Measurements from ENCODE around the gene OPRD1. TPM values are rescaled to one million over a fixed set of nuclear protein-coding genes. Genes with fewer than 3 reads are reported as not detected.

The OPRD1 gene
- total RNA-seq, 1 experiment from 2014 or later, result not detected

GRCh38 chr1:28877132-28877781 lies 65.3 kb downstream of the OPRD1 start:
- H4K20me1 ChIP-seq (ENCODE audit: insufficient read depth), result no peaks in the 10 kb centered on the region
- no peaks in the 10 kb centered on the region for H3K9me2 ChIP-seq (ENCODE audit: insufficient read depth)
- intact Hi-C loops (cut with micrococcal nuclease; ENCODE audit: unreplicated experiment), result loop anchor here (1.0 to 10.0 kb wide), 5 partner anchors 92 to 628 kb away; partner anchors contain the start of gene TAF12
- H3F3A ChIP-seq (ENCODE audit: insufficient read depth, low read depth), result no peaks in the 10 kb centered on the region
- H3K9me3 ChIP-seq (ENCODE audit: insufficient read depth, low read depth), result no peaks in the 10 kb centered on the region
- H3K4me2 ChIP-seq, result no peak overlapping the region
- DNase-seq, result peak; percentile 55 to 76
- H3K79me2 ChIP-seq (ENCODE audit: low read depth), result no peaks in the 10 kb centered on the region
- TF ChIP-seq EZH2 (IDR thresholded peaks at IDR 0.05; ENCODE audit: low read depth), result no peak
- TF ChIP-seq, protein P1, sequence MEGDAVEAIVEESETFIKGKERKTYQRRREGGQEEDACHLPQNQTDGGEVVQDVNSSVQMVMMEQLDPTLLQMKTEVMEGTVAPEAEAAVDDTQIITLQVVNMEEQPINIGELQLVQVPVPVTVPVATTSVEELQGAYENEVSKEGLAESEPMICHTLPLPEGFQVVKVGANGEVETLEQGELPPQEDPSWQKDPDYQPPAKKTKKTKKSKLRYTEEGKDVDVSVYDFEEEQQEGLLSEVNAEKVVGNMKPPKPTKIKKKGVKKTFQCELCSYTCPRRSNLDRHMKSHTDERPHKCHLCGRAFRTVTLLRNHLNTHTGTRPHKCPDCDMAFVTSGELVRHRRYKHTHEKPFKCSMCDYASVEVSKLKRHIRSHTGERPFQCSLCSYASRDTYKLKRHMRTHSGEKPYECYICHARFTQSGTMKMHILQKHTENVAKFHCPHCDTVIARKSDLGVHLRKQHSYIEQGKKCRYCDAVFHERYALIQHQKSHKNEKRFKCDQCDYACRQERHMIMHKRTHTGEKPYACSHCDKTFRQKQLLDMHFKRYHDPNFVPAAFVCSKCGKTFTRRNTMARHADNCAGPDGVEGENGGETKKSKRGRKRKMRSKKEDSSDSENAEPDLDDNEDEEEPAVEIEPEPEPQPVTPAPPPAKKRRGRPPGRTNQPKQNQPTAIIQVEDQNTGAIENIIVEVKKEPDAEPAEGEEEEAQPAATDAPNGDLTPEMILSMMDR (conservative IDR thresholded peaks at IDR 0.05), result peak; percentile 84
- H3K27me3 ChIP-seq (ENCODE audit: insufficient read depth, low read depth), result no peaks in the 10 kb centered on the region
- H3K27ac ChIP-seq, result no peak overlapping the region
- BruUV-seq (replicated peaks), result no TSS peak
- H3K4me1 ChIP-seq (replicated peaks; ENCODE audit: insufficient read depth), result 0 out of 2 replicates have a peak, but pooled peaks cover 1% of the 10 kb centered on the region
- POLR2A ChIA-PET (ENCODE audit: unreplicated experiment), result interaction anchor here (0.6 to 0.7 kb wide), 4 partner anchors 64 to 1498 kb away, joined by 3 to 8 read pairs (median 4); no protein-coding TSS in a partner anchor
- no peaks in the 10 kb centered on the region for H3K36me3 ChIP-seq (ENCODE audit: low read depth)
- H3K4me3 ChIP-seq, result no peak overlapping the region
- CTCF ChIA-PET, result interaction anchor here (0.5 to 1.9 kb wide), 15 partner anchors 49 to 1835 kb away, joined by 3 to 25 read pairs (median 4); partner anchors contain the start of genes TAF12 and YTHDF2
- H2AFZ ChIP-seq, result no peak overlapping the region

GRCh38 chr1:28878796-28879195 lies 66.8 kb downstream of the OPRD1 start:
- Histone ChIP-seq H3K27me3 (ENCODE audit: insufficient read depth, low read depth) (no peaks in the 10 kb centered on the region), H3F3A (ENCODE audit: insufficient read depth, low read depth) (no peaks in the 10 kb centered on the region), H4K20me1 (ENCODE audit: insufficient read depth) (no peaks in the 10 kb centered on the region), H2AFZ (no peak overlapping the region), H3K27ac (no peak overlapping the region), H3K79me2 (ENCODE audit: low read depth) (no peaks in the 10 kb centered on the region), H3K9me3 (ENCODE audit: insufficient read depth, low read depth) (no peaks in the 10 kb centered on the region), H3K36me3 (ENCODE audit: low read depth) (no peaks in the 10 kb centered on the region), H3K9me2 (ENCODE audit: insufficient read depth) (no peaks in the 10 kb centered on the region), H3K4me2 (no peak overlapping the region), H3K4me1 (replicated peaks; ENCODE audit: insufficient read depth) (0 out of 2 replicates have a peak, but pooled peaks cover 4% of the 10 kb centered on the region), H3K4me3 (no peak overlapping the region)
- TF ChIP-seq EZH2 (IDR thresholded peaks at IDR 0.05; ENCODE audit: low read depth), result no peak
- TF ChIP-seq, protein P1 (conservative IDR thresholded peaks at IDR 0.05), result no peak
- intact Hi-C loops (cut with micrococcal nuclease; ENCODE audit: unreplicated experiment), result loop anchor here (5.0 to 10.0 kb wide), 3 partner anchors 236 to 524 kb away; partner anchors contain the start of gene TAF12
- BruUV-seq (replicated peaks), result no TSS peak
- DNase-seq, result no peak
- ChIA-PET POLR2A (ENCODE audit: unreplicated experiment) (no interaction called here), CTCF (interaction anchor here (0.7 to 0.8 kb wide), 2 partner anchors 324 to 1770 kb away, joined by 6 to 23 read pairs; no protein-coding TSS in a partner anchor)

- peak overlapping the region; percentile 40 for H3K4me2 ChIP-seq
- intact Hi-C loops (cut with micrococcal nuclease; ENCODE audit: unreplicated experiment), result loop anchor here (1.0 to 10.0 kb wide), 4 partner anchors 151 to 1827 kb away; no protein-coding TSS in a partner anchor
- H3K27ac ChIP-seq, result no peak overlapping the region
Measured at GRCh38 chr1:28882009-28882628, 70.1 kb downstream of the OPRD1 start.

More at GRCh38 chr1:28882009-28882628, 70.1 kb downstream of the OPRD1 start:
- H3K79me2 ChIP-seq (ENCODE audit: low read depth), result no peaks in the 10 kb centered on the region
- peak; percentile 73 to 90 for DNase-seq
- no peaks in the 10 kb centered on the region for H3K36me3 ChIP-seq (ENCODE audit: low read depth)
- no peak overlapping the region for H3K4me3 ChIP-seq
- CTCF ChIA-PET, result interaction anchor here (0.5 to 1.2 kb wide), 9 partner anchors 71 to 321 kb away, joined by 3 to 26 read pairs (median 5); no protein-coding TSS in a partner anchor
- H4K20me1 ChIP-seq (ENCODE audit: insufficient read depth), result no peaks in the 10 kb centered on the region
- peak overlapping the region; percentile 79 for H2AFZ ChIP-seq
- no peaks in the 10 kb centered on the region for H3K9me2 ChIP-seq (ENCODE audit: insufficient read depth)
- no peaks in the 10 kb centered on the region for H3K27me3 ChIP-seq (ENCODE audit: insufficient read depth, low read depth)
- H3K9me3 ChIP-seq (ENCODE audit: insufficient read depth, low read depth), result no peaks in the 10 kb centered on the region
- POLR2A ChIA-PET (ENCODE audit: unreplicated experiment), result interaction anchor here (0.6 kb wide), 2 partner anchors 50 to 121 kb away, joined by 3 to 5 read pairs; no protein-coding TSS in a partner anchor
- peaks cover 4% of the 10 kb centered on the region; the same call in 1 of the 2 replicates for H3F3A ChIP-seq (ENCODE audit: insufficient read depth, low read depth)
- peaks cover 19% of the 10 kb centered on the region for H3K4me1 ChIP-seq (replicated peaks; ENCODE audit: insufficient read depth)
- BruUV-seq (replicated peaks), result no TSS peak
- TF ChIP-seq, protein P1 (conservative IDR thresholded peaks at IDR 0.05), result peak; percentile 82
- no peak for TF ChIP-seq EZH2 (IDR thresholded peaks at IDR 0.05; ENCODE audit: low read depth)
